Activated T-cell treated with anti-CD3 and anti-CD28 coated beads for 4 hours (primary cell): ENCODE measurements around the gene STARD9.

Experiments used
- DNase-seq: peaks from one replicate; pipeline ENCODE4 v3.0.0-alpha.2; 2020

Gene STARD9

DNA sequence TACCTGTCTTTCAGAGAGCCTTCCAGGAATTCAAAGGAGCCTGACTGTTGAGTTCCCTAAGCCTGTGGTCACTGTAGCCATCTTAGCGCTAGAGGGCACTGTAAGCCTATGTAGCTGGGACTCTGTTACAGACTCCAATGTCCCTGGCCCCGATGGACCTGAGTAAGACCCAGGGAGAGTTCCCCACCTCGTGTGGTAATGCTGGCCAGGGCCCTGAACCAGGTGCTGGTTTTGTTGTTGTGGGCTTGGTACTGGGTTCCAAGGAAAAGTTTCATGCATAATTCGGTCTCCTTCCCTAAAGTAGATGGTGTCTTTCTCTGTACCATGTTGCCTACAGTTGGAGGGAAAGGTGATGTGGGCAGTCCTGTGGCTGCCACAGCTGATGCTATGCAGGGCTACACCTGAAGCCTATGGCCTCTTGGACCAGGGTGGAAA is 129.1 kb downstream of the STARD9 start:
- peak; percentile 54 for DNase-seq

DNA sequence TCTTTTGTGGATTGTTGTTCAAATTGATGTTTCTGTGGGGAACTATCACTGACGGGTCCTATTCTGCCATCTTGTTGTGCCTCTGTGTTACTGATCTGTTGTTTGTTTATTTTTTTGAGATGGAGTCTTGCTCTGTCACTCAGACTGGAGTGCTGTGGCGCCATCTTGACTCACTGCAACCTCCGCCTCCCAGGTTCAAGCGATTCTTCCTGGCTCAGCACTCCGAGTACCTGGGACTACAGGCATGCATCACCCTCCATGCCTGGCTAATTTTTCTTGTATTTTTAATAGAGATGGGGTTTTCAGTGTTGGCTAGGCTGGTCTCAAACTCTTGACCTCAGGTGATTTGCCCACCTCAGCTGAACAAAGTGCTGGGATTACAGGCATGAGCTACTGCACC is 129.9 kb downstream of the STARD9 start:
- no peak for DNase-seq

DNA sequence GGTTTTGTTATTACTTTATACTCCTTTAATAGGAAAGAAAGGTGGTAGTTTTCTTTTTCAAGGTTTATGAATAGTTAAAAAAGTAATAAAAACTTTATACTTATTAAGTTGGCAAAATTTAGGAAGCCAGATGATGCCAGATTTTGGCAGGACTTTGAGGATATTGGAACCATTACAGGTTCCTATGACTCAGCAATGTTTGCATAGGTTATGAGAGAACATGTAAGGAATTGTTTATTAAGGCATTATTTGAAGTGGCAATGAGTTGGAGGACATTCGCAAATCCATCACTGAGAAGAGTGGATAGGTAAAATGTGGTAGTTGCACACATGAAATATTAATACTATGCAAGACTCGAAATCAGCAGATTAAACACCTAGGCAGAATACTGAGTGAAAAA is 131.7 kb downstream of the STARD9 start:
- DNase-seq = no peak

DNA sequence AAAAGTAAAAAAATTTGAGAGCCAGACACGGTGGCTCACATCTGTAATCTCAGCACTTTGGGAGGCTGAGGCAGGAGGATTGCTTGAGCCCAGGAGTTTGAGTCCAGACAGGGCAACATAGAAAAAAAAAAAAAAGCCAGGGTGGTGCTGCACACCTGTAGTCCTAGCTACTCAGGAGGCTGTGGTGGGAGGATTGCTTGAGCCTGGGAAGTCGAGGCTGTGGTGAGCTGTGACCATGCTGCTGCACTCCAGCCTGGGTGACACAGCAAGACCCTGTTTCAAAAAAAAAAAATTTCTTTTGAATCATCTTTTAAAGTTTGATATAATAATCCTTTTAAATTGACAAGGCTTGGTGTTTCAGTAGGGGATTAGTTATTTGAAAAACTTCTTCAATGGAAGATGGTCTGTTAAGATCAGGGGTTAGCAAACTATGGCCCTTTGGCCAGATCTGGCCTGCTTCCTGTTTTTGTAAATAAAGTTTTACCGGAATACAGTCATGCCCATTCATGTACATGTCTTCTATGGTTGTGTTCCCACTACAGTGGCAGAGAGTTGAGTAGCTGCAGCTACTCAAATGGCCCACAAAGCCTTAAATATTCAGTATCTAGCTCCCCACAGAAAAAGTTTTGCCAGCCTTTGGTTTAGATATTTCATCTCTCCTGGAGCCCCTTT is 132.6 kb downstream of the STARD9 start:
- DNase-seq = no peak

DNA sequence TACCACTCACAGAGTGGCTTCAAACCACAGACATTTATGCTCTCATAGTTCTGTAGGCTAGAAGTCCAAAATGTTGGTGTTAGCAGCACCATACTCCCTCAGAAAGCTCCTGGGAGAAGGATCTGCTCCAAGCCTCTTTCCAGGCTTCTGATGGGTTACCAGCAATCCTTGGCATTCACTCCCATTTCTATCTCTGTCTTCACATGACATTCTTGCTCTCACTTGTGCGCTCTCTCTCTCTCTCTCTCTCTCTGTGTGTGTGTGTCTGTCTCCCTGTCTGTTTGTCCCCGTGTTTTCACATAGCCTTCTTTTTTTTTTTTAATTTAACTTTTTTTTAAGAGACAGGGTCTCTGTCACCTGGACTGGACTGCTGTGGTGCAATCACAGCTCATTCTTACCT is 135.3 kb downstream of the STARD9 start:
- no peak for DNase-seq

DNA sequence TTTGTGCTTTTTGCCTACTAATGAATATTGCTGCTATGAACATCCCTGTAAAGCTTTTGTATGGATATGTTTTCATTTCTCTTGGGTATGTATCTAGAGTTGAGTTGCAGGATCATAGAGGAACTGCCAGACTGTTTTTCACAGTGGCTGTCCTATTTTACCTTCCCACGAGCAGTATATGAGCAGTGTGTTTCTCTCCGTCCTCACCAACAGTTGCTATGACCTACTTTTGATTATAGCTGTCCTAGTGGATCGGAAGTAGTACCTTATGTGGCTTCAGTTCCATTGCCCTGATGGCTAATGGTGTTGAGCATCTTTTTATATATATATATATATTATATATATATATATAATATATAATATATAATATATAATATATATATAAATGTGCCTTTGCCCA is 136.3 kb downstream of the STARD9 start:
- DNase-seq = no peak

DNA sequence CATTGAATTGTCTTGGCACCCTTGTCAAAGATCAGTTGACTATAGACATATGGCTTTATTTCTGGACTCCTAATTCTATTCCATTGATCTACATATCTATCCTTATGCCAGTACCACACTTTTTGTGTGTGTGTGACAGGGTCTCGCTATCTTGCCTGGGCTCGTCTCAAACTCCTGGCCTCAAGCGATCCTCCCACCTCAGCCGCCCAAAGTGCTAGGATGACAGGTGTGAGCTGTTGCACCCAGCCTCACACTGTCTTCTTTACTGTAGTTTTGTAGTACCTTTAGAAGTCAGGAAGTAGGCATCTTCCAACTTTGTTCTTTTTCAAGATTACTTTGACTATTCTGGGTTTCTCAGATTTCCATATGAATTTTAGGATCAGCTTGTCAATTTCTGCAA is 137.2 kb downstream of the STARD9 start:
- no peak for DNase-seq

DNA sequence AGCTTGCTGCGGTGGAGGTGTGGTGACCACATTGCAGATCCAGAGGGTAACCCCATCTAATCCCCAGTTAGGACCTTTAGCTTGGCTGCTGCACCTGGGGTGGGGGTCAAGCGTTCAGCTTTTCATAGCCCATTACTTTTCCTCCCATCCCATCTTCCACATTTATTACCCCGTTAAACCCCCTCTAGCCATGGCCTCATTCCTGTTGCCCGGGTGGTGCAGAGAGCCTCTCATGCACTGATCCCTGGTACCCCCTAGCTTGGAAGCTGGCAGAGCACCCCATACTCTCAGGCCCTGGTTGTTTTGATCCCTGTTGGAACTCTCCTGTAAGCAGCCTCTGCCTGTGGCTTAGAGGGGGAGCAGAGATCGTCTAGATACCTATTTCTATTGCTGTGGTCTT is 140.7 kb downstream of the STARD9 start:
- DNase-seq = no peak

DNA sequence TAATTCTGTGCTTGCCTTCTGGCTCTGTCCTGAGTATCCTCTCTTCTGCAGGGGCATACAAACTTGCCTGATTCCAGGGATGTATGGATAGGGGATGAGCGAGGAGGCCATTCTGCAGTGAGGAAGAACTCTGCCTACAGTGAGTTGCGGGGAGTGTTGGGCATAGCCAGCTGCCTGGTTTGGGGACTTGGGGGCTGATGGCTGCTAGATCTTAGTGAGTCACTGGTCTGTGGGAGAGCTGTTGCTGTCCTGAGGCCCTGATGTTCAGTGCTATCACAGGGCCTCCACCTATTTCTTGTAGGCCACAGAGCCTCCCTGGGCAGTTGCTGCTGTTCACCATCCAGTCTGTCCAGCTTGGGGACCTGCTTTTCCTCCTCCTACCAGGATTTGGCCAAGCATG is 141.2 kb downstream of the STARD9 start:
- DNase-seq = no peak

DNA sequence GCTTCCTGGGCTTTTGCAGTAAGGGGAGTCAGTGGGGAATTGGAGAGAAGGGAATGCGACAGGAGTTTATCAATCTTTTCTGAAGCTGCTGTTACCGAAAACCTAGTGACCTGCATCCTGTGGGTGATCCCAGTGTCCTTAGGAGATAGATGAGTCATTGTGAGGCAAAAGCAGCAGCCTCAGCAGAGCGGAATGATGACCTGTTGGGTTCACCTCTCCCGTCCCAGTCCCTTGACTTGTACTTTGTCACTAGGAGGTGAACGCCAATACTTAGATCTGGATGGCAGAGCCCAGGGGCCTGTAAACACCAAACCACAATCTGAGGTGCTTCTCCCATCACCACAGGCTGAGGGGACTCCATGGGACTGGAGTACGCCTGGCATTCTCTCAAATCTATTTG is 143.6 kb downstream of the STARD9 start:
- DNase-seq = no peak

DNA sequence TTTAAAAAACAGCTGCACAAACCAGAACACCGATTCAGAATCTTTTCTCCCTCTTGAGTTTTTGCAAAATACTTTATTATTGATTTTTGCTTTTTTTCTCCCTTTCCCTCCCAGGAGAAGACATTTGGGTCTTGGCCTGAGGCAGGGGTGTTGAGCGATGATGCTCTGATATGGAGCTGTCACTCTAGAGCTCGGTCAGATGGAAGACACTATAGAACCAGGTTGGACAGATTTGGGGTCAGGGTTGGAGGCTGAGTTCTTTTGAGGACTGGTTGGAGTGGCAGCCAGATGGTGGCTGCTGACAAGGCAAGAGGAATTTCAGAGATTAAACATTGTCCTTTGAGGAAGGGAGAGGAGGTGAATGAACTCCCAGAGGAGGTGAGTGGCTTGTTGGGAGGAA is 144.7 kb downstream of the STARD9 start:
- no peak for DNase-seq

DNA sequence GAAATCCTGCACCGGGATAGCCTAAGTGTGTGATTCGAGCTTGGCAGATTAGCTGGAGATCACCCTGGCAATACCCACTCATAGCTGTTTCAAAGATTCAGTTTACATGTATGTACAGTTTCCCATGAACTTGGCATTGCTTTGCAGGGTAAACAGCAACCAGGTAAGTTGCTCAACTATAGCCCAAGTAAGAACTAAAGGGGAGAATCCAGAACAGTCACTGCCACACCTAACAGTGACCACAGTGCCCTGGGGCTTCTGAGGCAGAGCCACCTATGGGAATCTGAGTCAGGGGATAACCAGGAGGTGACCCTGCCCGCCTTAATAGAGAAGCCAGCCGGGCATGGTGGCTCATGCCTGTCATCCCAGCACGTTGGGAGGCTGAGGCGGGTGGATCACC is 145.6 kb downstream of the STARD9 start:
- no peak for DNase-seq

DNA sequence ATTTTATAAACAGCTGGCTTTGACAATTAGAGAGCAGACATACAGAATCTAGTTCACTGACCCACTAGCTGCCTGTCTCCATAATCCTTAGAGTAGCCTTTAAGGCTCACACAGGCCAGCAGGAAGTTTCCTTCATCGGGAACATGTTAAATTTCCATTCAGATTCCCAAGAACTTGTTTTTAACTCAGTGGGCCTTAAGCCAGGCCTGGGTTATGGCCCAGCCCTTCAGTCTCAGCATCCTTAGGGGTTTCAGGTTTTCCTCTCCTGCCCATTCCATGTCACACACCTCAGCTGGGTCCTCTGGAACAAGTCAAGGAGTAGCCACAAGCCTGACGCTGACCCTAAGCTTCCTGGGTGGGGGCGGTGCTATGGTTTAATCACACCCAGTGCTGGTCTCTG is 146.5 kb downstream of the STARD9 start:
- DNase-seq = no peak

DNA sequence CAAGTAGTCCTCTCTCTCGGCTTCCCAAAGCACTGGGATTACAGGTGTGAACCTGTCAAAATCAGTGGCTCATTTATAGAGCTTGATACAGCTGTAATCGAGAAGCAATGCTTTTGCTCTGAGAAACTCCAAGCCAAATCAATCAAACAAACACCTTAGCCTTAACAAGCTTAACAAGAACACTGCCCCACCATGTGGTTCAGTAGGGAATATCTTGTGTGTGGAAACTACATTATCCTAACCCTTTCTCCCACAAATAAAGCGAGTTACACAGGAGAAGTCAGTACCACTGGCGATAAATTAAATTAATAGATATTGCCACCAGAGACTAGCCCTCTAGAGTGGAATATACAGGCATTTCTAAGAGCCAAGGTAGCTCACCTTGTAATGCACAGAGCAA is 147.7 kb downstream of the STARD9 start:
- DNase-seq = no peak

DNA sequence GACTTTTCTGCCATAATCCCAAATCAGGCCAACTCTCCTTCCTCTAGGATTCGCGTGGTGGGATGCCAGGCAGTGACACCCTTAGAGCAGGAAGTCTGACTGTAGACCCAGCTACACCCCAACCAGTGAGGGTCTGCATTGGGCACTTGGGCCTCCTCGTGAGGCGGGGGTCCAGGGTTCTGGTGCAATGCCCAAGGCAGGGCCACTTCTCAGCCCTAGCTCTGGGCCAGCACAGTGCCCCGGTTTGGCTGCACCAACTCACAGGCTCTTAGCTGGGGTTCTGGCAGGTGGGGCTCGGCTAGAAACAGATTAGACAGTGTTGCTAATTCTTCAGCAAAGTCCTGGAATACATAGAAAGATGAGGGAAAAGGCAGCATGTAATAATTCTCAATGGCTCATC is 148.9 kb downstream of the STARD9 start:
- DNase-seq = no peak

DNA sequence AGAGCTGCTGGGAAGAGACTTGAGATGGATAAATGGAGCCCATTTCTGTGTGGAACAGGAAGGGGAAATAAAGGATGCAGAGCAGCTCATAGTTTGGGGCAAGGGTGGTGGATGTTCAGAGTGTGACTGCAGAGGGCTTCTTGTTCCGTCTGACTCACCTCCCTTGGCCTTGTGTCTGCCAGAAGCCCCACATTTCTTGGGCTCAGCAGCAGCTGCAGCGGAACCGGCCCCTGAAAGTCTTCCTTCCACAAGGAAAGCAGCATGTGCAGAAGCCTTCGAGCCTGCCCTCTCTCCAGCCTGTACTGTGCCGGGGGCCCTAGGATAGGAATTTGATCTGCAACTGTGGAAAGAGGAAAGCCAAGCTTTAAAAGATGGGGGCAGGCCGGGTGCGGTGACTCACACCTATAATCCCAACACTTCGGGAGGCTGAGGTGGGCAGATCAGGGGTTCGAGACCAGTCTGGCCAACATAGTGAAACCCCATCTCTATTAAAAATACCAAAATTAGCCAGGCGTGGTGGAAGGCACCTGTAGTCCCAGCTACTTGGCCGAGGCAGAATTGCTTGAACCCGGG is 150.0 kb downstream of the STARD9 start:
- DNase-seq = no peak

DNA sequence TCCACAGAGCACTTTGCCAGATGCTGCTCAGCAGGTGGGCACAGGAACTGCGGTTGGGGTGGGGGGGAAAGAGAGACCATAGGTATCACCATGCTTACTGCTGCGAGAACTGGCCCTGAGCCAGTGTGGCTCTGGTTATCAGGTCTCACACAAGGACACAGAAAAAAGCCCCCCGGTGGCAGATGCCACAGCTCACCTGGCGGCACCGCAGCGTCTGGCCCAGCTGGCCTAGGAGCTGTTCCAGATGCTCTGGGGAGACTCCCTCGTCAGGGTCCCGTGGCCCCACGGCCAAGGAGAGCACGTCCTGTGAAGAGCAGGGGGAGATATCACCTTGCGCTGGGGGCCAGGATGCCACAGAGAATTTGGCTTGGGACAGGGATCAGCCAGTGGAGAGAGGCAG is 150.7 kb downstream of the STARD9 start:
- DNase-seq = no peak

DNA sequence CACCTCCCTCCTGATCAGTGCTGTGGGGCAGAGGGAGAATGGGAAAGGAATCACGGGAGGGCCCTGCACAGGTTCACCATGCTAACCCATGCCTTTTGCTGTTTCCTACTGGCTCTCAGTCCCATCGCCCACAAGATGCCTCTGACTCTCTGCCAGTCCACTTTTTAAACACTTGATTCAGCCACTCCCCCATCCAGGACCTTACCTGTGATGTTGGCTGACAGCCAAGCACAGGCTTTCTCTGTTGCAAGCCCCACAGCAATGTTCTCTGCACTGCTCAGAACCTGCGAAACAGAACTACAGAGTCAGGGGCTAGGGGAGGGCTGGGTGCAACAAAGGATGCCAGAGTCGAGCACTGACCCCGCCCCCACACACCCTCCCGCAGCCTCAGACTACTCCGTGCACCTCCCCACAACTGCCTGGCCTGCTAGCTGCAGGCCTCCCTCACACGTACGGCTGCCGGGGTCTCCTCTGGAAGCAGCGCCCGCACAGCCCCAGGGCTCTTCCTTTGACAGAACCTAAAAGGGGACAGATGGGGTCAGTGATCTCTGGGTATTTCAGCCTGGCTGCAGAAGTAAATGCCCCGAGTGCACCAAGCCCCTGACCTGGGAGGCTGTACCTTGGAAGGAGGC is 152.5 kb downstream of the STARD9 start:
- no peak for DNase-seq

DNA sequence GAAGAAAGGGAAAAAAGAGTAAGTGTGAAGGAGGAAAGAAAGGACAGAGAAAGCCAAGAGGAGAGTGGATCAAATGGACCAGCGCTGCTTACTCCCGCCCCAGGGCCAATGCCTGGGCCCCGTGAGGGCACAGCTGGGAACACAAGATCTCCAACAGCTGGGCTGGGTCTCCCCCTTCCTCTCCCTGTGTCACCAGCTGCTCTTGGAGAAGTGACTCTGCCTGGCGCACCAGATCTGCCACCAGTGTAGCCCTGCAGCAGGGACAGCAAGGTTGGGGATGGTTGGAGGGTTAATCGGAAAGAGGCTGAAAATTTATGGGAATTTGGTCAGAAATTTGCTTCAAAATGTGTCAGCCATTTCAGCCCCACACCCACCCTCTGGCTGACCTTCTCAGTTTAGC is 153.2 kb downstream of the STARD9 start:
- no peak for DNase-seq

DNA sequence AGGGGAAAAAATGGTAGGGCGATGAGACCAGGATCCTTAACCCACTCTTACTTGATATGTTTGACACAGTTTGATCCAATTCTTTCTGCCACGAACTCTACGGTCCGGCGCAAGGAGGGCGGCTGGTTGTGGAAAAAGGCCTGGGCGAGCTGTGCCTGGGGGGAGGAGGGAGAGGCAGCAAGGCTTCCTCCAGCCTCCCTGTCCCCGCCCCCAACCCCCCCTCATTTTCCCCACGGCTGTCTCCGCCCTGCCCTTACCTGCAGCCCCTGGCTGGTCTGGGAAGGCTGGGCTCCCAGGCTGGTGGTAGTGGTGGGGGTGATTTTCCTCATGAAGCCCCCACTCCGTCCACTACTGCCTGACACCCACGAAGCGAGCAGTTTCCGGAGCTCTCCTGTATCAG is 153.6 kb downstream of the STARD9 start:
- DNase-seq = no peak

DNA sequence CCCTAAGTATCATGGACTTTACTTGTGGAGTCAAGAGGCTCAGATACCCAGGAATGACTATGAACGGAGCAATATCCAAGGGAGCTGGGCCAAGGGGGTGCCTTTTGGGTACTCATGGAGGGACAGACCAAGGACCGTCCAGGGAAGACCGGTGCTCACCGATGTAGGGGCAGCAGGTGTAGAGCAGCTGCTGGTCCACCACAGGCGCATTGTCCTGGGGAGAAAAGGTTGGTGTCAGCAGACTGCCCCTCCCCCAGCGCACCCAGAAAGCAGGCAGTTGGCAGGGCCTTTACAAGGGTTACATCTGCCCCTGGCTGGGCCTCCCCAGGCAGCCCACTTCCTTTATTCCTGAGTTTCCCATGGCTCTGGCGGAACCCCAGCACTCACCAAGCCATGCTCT is 154.0 kb downstream of the STARD9 start:
- DNase-seq = no peak

DNA sequence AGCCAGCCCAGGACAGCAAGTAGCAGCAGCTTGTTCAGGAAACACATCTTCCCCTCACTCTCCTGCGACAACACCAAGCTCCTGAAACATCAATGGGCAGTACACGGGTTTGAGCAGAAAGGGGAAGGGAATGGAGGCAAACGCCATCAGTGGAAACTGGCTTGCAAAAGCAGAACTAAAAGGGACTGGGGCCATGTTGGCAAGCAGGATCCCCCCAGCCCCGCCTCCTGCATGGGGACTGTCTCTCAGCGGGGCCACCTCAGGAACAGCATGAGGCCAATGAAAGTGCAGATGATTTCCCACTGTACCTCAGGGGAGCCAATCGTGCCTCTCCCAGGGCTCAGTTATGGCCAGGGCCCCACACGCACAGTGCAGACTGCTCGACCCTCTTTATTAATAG is 154.7 kb downstream of the STARD9 start:
- no peak for DNase-seq

DNA sequence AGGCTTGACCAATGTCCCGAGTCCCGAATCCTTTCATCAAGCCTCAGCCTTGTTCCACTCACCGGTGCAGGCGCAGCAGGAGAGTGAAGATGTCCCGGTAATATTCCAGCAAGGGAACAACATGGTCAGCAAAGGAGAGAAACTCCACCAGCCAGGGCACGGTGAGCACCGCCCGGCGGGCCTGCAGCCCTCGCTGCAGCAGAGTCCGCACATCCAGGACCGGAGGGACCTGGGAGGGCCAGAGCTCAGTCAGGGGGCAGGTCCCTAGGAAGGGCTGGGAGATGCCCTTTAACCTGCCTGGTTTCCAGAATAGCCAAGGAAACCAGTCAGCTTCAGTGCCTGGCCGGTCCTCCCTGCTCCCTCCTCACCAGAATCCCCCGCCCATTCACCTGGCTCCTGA is 155.1 kb downstream of the STARD9 start:
- no peak for DNase-seq

DNA sequence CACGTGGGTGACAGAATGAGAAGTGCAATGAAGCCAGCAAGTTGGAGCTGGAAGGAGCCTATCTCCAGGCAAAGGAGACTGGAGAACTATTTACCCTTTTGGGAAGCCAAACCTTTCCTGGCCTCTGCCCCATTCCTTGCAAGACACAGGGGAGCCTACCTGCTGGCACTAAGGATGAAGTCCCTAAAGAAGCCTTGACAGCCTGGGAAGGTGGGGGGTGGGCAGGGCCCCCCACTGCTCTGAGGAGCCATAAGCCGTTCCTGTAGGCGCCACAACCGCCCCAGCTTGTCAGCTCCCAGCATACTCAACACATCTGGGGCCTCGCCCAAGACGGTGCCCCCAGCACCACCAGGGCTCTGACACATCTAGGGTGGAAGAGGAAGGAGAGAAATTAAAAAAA is 156.1 kb downstream of the STARD9 start:
- DNase-seq = no peak
